Colonic mucosa (tissue), 4 donors: ENCODE measurements around the gene CSF2. TPM values are rescaled to one million over a fixed set of nuclear protein-coding genes. Genes with fewer than 3 reads are reported as not detected.

ENCODE experiments used
- DNase-seq: peaks from one replicate; pipeline ENCODE4 v3.0.0-alpha.2; 2020
- H3K27ac ChIP-seq: fragments of 200-600 bp; one replicate; pipeline ENCODE4 v1.8.0; 2021
- H3K27me3 ChIP-seq: fragments of 200-600 bp; one replicate; pipeline ENCODE4 v1.8.0; 2021
- H3K36me3 ChIP-seq: fragments of 200-600 bp; one replicate; pipeline ENCODE4 v1.8.0; 2021
- H3K4me1 ChIP-seq: fragments of 200-600 bp; one replicate; pipeline ENCODE4 v1.8.0; 2021; ENCODE audit warnings: mild to moderate bottlenecking
- H3K4me3 ChIP-seq: fragments of 200-600 bp; one replicate; pipeline ENCODE4 v1.8.0; 2021
- H3K9ac ChIP-seq, 2 donors: one replicate each; pipeline ENCODE4 v1.7.0; 2013; ENCODE audit warnings: control low read depth in 2 of 2, low read depth in 2 of 2, low read length in 2 of 2
- H3K9me3 ChIP-seq: fragments of 200-600 bp; one replicate; pipeline ENCODE4 v1.8.0; 2021
- intact Hi-C: fragments of 100-400 bp; cut with DNase I; formaldehyde crosslinking; loops from one replicate; pipeline ENCODE4 v1.14.1; 2022
- total RNA-seq, 2 donors: library from RNA; stranded (reverse); fragmentation: NEBNext Ultra II Directional in 1 of 2; extraction: Animal tissue kit (Norgen Biotek cat#: 25700) in 1 of 2; gene quantifications; one replicate each; pipeline ENCODE4 v1.2.1, GENCODE V29; 2021
- TF ChIP-seq, protein P1 (sequence below): fragments of 200-600 bp; IDR thresholded peaks from one replicate; pipeline ENCODE4 v1.8.0; 2022; ENCODE audit warnings: antibody characterized with exemption, mild to moderate bottlenecking
- donor health status: healthy.
- donor health status: DM: no; HTN: no; CAD: no.
- donor health status: DM: no; HTN: no; CAD: no.

The CSF2 gene
- total RNA-seq, 2 donors from 2014 or later, result 0.67 TPM; not detected in 1

GRCh38 chr5:132027027-132027426 lies 46.6 kb upstream of the CSF2 start:
- Histone ChIP-seq H3K36me3 (no peaks in the 10 kb centered on the region), H3K4me3 (no peak overlapping the region), H3K9ac (no peak overlapping the region), H3K4me1 (no peaks in the 10 kb centered on the region), H3K9me3 (no peaks in the 10 kb centered on the region), H3K27me3 (no peaks in the 10 kb centered on the region), H3K27ac (no peak overlapping the region)
- TF ChIP-seq, protein P1, sequence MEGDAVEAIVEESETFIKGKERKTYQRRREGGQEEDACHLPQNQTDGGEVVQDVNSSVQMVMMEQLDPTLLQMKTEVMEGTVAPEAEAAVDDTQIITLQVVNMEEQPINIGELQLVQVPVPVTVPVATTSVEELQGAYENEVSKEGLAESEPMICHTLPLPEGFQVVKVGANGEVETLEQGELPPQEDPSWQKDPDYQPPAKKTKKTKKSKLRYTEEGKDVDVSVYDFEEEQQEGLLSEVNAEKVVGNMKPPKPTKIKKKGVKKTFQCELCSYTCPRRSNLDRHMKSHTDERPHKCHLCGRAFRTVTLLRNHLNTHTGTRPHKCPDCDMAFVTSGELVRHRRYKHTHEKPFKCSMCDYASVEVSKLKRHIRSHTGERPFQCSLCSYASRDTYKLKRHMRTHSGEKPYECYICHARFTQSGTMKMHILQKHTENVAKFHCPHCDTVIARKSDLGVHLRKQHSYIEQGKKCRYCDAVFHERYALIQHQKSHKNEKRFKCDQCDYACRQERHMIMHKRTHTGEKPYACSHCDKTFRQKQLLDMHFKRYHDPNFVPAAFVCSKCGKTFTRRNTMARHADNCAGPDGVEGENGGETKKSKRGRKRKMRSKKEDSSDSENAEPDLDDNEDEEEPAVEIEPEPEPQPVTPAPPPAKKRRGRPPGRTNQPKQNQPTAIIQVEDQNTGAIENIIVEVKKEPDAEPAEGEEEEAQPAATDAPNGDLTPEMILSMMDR, result no peak
- DNase-seq, result no peak
- intact Hi-C loops, result no loop called here

DNA sequence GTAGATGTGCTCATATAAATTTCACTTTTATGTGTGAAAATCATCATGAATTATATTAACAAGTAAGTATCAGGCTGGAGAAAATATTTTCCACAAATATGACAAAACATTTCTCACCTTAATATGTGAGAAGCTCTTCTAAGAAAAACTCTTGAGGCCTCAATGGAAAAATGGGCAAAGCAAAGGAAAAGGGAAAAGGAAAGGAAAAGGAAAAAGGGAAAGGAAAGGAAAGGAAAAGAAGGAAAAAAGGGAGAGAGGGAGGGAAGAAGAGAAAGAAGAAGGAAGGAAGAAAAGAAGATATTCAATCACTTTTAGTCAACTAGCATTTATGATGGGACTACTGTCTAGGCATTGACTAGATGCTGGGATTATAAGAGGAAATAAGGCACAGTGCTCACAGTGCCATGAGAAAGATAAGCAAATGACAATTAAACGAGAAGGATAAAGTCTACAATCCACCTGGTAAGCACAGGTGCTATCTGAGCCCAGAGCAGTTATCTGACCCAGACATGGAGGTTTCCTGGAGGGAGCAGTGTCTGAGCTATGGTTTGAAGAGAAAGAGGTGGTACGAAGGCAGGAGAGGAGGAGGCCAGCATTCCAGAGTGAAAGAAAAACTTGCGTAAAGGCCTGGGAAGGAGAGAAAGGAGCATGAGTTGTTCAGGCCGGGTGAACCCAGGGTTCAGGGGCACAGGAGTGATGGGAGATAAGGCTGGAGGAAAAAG lies 43.8 kb upstream of the CSF2 start:
- no peak for DNase-seq
- Histone ChIP-seq H3K4me1 (no peaks in the 10 kb centered on the region), H3K36me3 (no peaks in the 10 kb centered on the region), H3K9me3 (no peaks in the 10 kb centered on the region), H3K27me3 (no peaks in the 10 kb centered on the region), H3K4me3 (no peak overlapping the region), H3K27ac (no peak overlapping the region), H3K9ac (no peak overlapping the region)
- TF ChIP-seq, protein P1, result no peak
- intact Hi-C loops, result no loop called here

DNA sequence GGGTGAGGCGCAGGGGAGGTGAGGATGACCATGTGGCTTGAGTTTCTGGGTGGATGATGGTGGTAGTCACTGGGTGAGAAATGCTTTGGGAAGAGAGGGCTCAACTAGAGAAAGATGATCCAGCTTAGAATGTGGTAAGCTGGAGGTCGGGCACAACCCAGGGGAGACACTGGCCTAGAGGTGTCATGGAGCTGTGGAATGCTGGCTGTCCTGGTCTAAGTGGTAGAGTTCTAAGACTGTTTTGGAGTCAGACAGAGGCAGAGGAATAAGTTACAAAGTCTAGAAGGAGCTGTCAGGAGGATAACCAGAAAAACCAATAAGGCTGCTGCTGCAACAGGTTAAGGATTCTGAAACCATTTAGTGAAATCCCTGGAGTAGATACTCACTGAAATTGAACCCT lies 43.0 kb upstream of the CSF2 start:
- Histone ChIP-seq H3K4me1 (no peaks in the 10 kb centered on the region), H3K9ac (no peak overlapping the region), H3K36me3 (no peaks in the 10 kb centered on the region), H3K27me3 (no peaks in the 10 kb centered on the region), H3K27ac (no peak overlapping the region), H3K9me3 (no peaks in the 10 kb centered on the region), H3K4me3 (no peak overlapping the region)
- no peak for DNase-seq
- intact Hi-C loops, result no loop called here
- TF ChIP-seq, protein P1, result no peak

DNA sequence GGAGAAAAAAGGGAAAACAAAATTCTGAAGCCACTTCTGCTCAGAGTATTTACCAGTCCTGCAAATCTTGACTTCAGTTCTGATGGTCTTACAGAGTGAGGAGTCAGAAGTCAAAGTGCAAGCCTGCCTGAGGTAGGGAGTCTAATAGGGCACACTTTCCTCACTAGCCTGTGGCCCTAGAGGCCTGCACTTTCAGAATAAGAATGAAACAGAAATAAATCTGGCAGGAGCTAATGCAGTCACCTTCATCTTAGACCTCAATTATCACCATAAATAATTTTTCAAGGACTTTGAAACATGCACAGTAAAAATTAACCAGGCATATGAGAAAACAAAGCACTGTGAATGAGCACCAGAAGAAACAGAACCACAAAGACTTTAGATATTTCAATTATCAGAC lies 41.4 kb upstream of the CSF2 start:
- TF ChIP-seq, protein P1, result no peak
- H3K4me1 ChIP-seq, result no peaks in the 10 kb centered on the region
- H3K27me3 ChIP-seq, result no peaks in the 10 kb centered on the region
- no peak overlapping the region for H3K9ac ChIP-seq
- no peaks in the 10 kb centered on the region for H3K9me3 ChIP-seq
- no peaks in the 10 kb centered on the region for H3K36me3 ChIP-seq
- intact Hi-C loops, result no loop called here
- DNase-seq, result no peak
- no peak overlapping the region for H3K4me3 ChIP-seq
- H3K27ac ChIP-seq, result no peak overlapping the region

DNA sequence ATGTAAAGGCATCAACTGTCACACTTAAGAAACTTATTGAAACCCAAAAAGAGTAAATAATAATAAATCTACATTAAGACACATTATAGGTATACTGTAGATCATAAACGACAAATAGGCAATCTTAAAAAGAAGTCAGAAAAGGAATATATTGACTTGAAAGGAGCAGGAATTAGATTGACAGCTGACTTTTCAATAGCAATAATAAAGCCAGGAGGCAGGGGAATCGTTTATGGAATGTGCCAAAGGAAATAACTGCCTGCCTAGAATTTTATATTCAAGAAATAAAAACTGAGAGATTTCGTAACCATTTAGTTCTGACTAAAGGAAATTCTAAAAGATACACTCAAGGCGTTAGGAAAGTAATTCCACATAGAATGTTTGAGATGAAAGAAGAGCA lies 40.5 kb upstream of the CSF2 start:
- no peak overlapping the region for H3K4me3 ChIP-seq
- no peak for DNase-seq
- intact Hi-C loops, result no loop called here

More for the DNA sequence above, 40.5 kb upstream of the CSF2 start:
- H3K4me1 ChIP-seq, result no peaks in the 10 kb centered on the region
- TF ChIP-seq, protein P1, result no peak
- no peaks in the 10 kb centered on the region for H3K36me3 ChIP-seq
- no peaks in the 10 kb centered on the region for H3K27me3 ChIP-seq
- H3K9ac ChIP-seq, result no peak overlapping the region
- no peak overlapping the region for H3K27ac ChIP-seq
- no peaks in the 10 kb centered on the region for H3K9me3 ChIP-seq
